ENCODE results near the gene SULT4A1. TPM values are rescaled to one million over a fixed set of nuclear protein-coding genes. Genes with fewer than 3 reads are reported as not detected.
"Not testable (repeated sequence)": the region's sequence is repeated elsewhere in the genome, so short reads cannot be mapped to it uniquely, and the experiment has no call there.

The SULT4A1 gene
- total RNA-seq, 4 donors from 2014 or later, result 2.1 TPM; not detected in 3

DNA sequence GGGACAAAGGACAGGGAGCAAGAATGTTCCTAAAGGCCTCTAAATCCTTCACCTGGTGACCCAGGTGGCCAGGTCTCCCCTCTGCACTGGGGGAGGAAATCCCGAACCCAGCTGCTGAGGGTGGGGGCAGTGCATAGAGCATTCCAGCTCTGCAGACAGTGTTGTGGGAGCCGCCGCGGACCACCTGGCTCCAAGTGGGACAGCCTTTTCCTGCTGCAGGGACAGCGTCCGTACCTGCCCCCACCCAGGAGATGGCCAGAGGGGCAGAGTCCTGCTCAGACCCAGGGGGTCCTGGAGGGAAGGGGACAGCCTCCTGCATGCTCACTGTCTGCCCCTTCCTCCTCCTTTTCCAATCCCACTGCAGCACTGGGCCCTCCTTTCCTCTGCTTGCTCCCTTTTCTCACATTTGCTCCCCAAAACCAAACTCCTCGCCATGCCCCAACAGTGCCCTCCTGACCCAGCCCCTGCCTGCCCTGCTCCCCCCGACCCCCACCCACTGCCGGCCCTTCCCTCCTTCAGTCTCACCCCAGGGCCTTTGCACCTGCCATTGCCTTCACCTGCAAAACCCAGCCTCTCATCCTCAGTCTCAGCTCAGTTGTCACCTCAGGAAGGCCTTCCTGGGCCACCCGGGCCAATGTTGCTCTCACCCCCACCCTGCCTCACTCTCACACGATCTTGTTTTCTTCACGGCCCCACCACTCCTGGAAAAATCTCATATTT is 16.7 kb upstream of the SULT4A1 start:
- H3K27ac ChIP-seq, result no peak overlapping the region
- no peak for TF ChIP-seq POLR2A (IDR thresholded peaks at IDR 0.05)
- no peak for DNase-seq
- no peaks in the 10 kb centered on the region for H3K9me3 ChIP-seq
- no peak overlapping the region for H3K4me3 ChIP-seq
- H3K4me1 ChIP-seq, result no peaks in the 10 kb centered on the region
- no peaks in the 10 kb centered on the region for H3K27me3 ChIP-seq
- no peaks in the 10 kb centered on the region for H3K36me3 ChIP-seq
- intact Hi-C loops (cut with DNase I; ENCODE audit: low total_unique reads), result no loop called here

DNA sequence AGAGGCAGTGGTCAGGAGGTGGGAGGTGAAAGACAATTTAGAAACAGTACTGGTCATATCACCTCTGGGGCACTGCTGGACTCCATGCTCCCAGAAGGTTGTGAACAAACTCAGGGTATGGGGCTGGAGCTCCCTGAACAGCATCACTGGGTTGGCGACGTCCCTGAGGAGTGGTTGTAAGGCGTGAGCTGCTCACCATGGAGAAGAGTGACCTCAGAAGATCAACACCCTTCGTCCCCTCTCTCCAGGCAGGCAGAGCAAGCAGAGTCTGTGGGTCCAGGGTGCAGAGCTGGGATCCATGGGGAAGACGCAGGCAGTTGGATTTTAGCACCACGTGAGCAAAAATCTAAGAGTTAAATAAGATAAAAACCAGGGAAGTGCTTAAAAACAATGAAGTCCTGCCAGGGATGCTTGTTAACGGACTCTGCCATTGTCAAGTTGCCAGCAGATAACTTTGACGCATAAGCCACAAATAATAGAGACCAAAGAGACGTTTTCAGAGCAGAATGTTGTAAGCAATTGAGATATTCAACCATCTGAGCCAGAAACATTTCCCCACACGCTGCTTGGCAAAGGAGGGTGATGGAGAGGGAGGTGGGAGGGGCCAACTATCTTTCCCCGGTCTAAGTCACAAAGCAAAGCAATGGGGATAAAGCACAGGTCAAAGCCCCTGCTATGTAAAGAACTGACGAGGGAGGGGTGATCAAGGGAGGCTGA is 15.9 kb upstream of the SULT4A1 start:
- intact Hi-C loops (cut with DNase I; ENCODE audit: low total_unique reads), result no loop called here
- Histone ChIP-seq H3K27ac (no peak overlapping the region), H3K27me3 (no peaks in the 10 kb centered on the region), H3K9me3 (no peaks in the 10 kb centered on the region), H3K4me3 (no peak overlapping the region), H3K4me1 (no peaks in the 10 kb centered on the region), H3K36me3 (no peaks in the 10 kb centered on the region)
- TF ChIP-seq, protein P1, sequence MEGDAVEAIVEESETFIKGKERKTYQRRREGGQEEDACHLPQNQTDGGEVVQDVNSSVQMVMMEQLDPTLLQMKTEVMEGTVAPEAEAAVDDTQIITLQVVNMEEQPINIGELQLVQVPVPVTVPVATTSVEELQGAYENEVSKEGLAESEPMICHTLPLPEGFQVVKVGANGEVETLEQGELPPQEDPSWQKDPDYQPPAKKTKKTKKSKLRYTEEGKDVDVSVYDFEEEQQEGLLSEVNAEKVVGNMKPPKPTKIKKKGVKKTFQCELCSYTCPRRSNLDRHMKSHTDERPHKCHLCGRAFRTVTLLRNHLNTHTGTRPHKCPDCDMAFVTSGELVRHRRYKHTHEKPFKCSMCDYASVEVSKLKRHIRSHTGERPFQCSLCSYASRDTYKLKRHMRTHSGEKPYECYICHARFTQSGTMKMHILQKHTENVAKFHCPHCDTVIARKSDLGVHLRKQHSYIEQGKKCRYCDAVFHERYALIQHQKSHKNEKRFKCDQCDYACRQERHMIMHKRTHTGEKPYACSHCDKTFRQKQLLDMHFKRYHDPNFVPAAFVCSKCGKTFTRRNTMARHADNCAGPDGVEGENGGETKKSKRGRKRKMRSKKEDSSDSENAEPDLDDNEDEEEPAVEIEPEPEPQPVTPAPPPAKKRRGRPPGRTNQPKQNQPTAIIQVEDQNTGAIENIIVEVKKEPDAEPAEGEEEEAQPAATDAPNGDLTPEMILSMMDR (IDR thresholded peaks at IDR 0.05), result no peak
- no peak for TF ChIP-seq POLR2A (IDR thresholded peaks at IDR 0.05)
- DNase-seq, result no peak

- Histone ChIP-seq H3K27me3 (no peaks in the 10 kb centered on the region), H3K4me3 (no peak overlapping the region), H3K4me1 (no peaks in the 10 kb centered on the region), H3K9me3 (no peaks in the 10 kb centered on the region), H3K36me3 (no peaks in the 10 kb centered on the region), H3K27ac (no peak overlapping the region)
- TF ChIP-seq, protein P1 (IDR thresholded peaks at IDR 0.05), result no peak
- no peak for TF ChIP-seq POLR2A (IDR thresholded peaks at IDR 0.05)
- intact Hi-C loops (cut with DNase I; ENCODE audit: low total_unique reads), result no loop called here
- no peak for DNase-seq
Observed at GRCh38 chr22:43876866-43877509, 14.7 kb upstream of the SULT4A1 start.

DNA sequence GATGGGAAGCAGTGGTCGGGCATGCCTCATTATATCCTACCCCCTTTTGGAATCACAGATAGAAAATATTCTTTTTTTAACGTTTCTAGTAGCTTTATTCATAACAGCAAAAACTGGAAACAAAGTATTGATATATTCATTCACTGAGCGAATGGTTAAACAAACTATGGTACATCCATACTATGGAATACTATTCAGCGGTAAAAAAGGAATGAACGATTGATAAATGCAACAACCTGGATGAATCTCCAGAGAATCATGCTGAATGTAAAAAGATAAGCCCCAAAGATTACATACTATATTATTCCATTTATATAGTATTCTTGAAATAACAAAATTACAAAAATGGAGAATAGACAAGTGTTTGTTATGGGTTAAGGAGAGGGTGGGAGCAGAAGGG is 7.5 kb upstream of the SULT4A1 start:
- no peaks in the 10 kb centered on the region for H3K27me3 ChIP-seq
- H3K4me3 ChIP-seq, result no peak overlapping the region
- intact Hi-C loops (cut with DNase I; ENCODE audit: low total_unique reads), result no loop called here
- TF ChIP-seq POLR2A (IDR thresholded peaks at IDR 0.05), result no peak
- TF ChIP-seq, protein P1 (IDR thresholded peaks at IDR 0.05), result no peak
- no peaks in the 10 kb centered on the region for H3K4me1 ChIP-seq
- no peak overlapping the region for H3K27ac ChIP-seq
- no peaks in the 10 kb centered on the region for H3K9me3 ChIP-seq
- H3K36me3 ChIP-seq, result no peaks in the 10 kb centered on the region
- no peak for DNase-seq

DNA sequence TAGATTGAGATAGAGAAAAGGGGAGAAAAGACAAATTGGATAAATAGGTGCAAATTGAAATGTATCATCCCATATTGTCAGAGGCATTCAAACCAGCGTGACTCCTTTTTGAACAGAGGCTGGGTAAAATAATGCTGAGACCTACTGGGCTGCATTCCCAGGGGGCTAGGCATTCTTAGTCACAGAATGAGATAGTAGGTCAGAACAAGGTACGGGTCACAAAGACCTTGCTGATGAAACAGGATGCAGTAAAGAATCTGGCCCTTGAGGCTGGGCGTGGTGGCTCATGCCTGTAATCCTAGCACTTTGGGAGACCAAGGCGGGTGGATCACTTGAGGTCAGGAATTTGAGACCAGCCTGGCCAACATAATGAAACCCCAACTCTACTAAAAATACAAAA is 6.7 kb upstream of the SULT4A1 start:
- intact Hi-C loops (cut with DNase I; ENCODE audit: low total_unique reads); H3K4me3 ChIP-seq; H3K36me3 ChIP-seq; DNase-seq; H3K27me3 ChIP-seq; H3K4me1 ChIP-seq; H3K9me3 ChIP-seq; H3K27ac ChIP-seq: not testable (repeated sequence)
